Measurements from ENCODE around the gene CHCHD4. TPM values are rescaled to one million over a fixed set of nuclear protein-coding genes. Genes with fewer than 3 reads are reported as not detected.
"Not testable (repeated sequence)": the region's sequence is repeated elsewhere in the genome, so short reads cannot be mapped to it uniquely, and the experiment has no call there.

Gene CHCHD4
- total and polyA plus RNA-seq, 7 experiments from 2014 or later: 3.3 to 14.1 (median 9.5) TPM

- H3K27me3 ChIP-seq (ENCODE audit: control insufficient read depth in 2 of 2, insufficient read depth in 2 of 2, low read length in 2 of 2); DNase-seq; H3K9me3 ChIP-seq (ENCODE audit: control insufficient read depth in 2 of 3, low read length in 3 of 3); H3K4me3 ChIP-seq (ENCODE audit: low read length); ATAC-seq; H3K4me3 Mint-ChIP-seq; H3K4me1 Mint-ChIP-seq; H3K27ac ChIP-seq (ENCODE audit: low read depth, low read length); intact Hi-C loops (cut with micrococcal nuclease); H3K9me3 Mint-ChIP-seq; H3K4me1 ChIP-seq (ENCODE audit: control insufficient read depth in 2 of 2, insufficient read depth in 2 of 2, low read length in 2 of 2); H3K27ac Mint-ChIP-seq; H3K27me3 Mint-ChIP-seq: not testable (repeated sequence)
- ChIA-PET CTCF (interaction anchor here (0.6 kb wide), 1 partner anchor 303 kb away, joined by 3 read pairs; no protein-coding TSS in a partner anchor), POLR2A (interaction anchor here (1.3 kb wide), 1 partner anchor 14 kb away, joined by 5 read pairs; the partner anchor contains the start of gene CHCHD4)
- H3K36me3 ChIP-seq (ENCODE audit: control insufficient read depth in 2 of 3, insufficient read depth in 3 of 3, low read length in 3 of 3): peaks cover 0 to 34% (median 7%) of the 10 kb centered on the region in 3 experiments
- peaks cover 10 to 40% (median 19%) of the 10 kb centered on the region in 5 donors for H3K36me3 Mint-ChIP-seq
These were observed 14.8 kb downstream of the CHCHD4 start for GRCh38 chr3:14109821-14110220.

GRCh38 chr3:14097616-14098391 lies 26.9 kb downstream of the CHCHD4 start:
- no peak overlapping the region for H3K27ac Mint-ChIP-seq
- Histone ChIP-seq H3K27ac (ENCODE audit: low read depth, low read length) (no peak overlapping the region), H3K4me1 (ENCODE audit: control insufficient read depth in 2 of 2, insufficient read depth in 2 of 2, low read length in 2 of 2) (no peaks in the 10 kb centered on the region), H3K27me3 (ENCODE audit: control insufficient read depth in 2 of 2, insufficient read depth in 2 of 2, low read length in 2 of 2) (no peaks in the 10 kb centered on the region), H3K36me3 (ENCODE audit: control insufficient read depth in 2 of 3, insufficient read depth in 3 of 3, low read length in 3 of 3) (no peaks in the 10 kb centered on the region), H3K9me3 (ENCODE audit: control insufficient read depth in 2 of 3, low read length in 3 of 3) (peaks cover 0 to 5% (median 0%) of the 10 kb centered on the region in 3 experiments), H3K4me3 (ENCODE audit: low read length) (no peak overlapping the region)
- DNase-seq (no peak), ATAC-seq (no peak)
- intact Hi-C loops (cut with micrococcal nuclease): no loop called here
- H3K9me3 Mint-ChIP-seq: peaks cover 0 to 16% (median 4%) of the 10 kb centered on the region in 11 donors
- H3K27me3 Mint-ChIP-seq: peaks cover 17 to 37% (median 33%) of the 10 kb centered on the region in 5 donors
- ChIA-PET POLR2A (no interaction called here), CTCF (no interaction called here)
- H3K4me1 Mint-ChIP-seq: no peaks in the 10 kb centered on the region
- H3K4me3 Mint-ChIP-seq: no peak overlapping the region
- peaks cover 0 to 2% (median 0%) of the 10 kb centered on the region in 5 donors for H3K36me3 Mint-ChIP-seq

- no peaks in the 10 kb centered on the region for H3K27me3 ChIP-seq (ENCODE audit: control insufficient read depth in 2 of 2, insufficient read depth in 2 of 2, low read length in 2 of 2)
- Mint-ChIP-seq H3K27ac (no peak overlapping the region), H3K36me3 (peaks cover 0 to 2% (median 0%) of the 10 kb centered on the region in 5 donors), H3K4me1 (no peaks in the 10 kb centered on the region), H3K4me3 (no peak overlapping the region), H3K9me3 (peaks cover 0 to 16% (median 4%) of the 10 kb centered on the region in 11 donors), H3K27me3 (peaks cover 17 to 37% (median 30%) of the 10 kb centered on the region in 5 donors)
- ChIA-PET CTCF (no interaction called here), POLR2A (no interaction called here)
- H3K4me1 ChIP-seq (ENCODE audit: control insufficient read depth in 2 of 2, insufficient read depth in 2 of 2, low read length in 2 of 2): no peaks in the 10 kb centered on the region
- H3K4me3 ChIP-seq (ENCODE audit: low read length): no peak overlapping the region
- ATAC-seq (no peak), DNase-seq (no peak)
- H3K27ac ChIP-seq (ENCODE audit: low read depth, low read length): no peak overlapping the region
- intact Hi-C loops (cut with micrococcal nuclease): no loop called here
- no peaks in the 10 kb centered on the region for H3K36me3 ChIP-seq (ENCODE audit: control insufficient read depth in 2 of 3, insufficient read depth in 3 of 3, low read length in 3 of 3)
- peaks cover 0 to 5% (median 0%) of the 10 kb centered on the region in 3 experiments for H3K9me3 ChIP-seq (ENCODE audit: control insufficient read depth in 2 of 3, low read length in 3 of 3)
These were observed 27.9 kb downstream of the CHCHD4 start for GRCh38 chr3:14096742-14097141.

GRCh38 chr3:14093831-14094230 lies 30.8 kb downstream of the CHCHD4 start:
- Histone ChIP-seq H3K4me3 (ENCODE audit: low read length) (no peak overlapping the region), H3K9me3 (ENCODE audit: control insufficient read depth in 2 of 3, low read length in 3 of 3) (peaks cover 0 to 5% (median 0%) of the 10 kb centered on the region in 3 experiments), H3K4me1 (ENCODE audit: control insufficient read depth in 2 of 2, insufficient read depth in 2 of 2, low read length in 2 of 2) (no peaks in the 10 kb centered on the region), H3K27ac (ENCODE audit: low read depth, low read length) (no peak overlapping the region), H3K36me3 (ENCODE audit: control insufficient read depth in 2 of 3, insufficient read depth in 3 of 3, low read length in 3 of 3) (no peaks in the 10 kb centered on the region), H3K27me3 (ENCODE audit: control insufficient read depth in 2 of 2, insufficient read depth in 2 of 2, low read length in 2 of 2) (no peaks in the 10 kb centered on the region)
- intact Hi-C loops (cut with micrococcal nuclease): no loop called here
- no peak for DNase-seq
- H3K36me3 Mint-ChIP-seq: peaks cover 0 to 5% (median 0%) of the 10 kb centered on the region in 5 donors
- peaks cover 23 to 51% (median 35%) of the 10 kb centered on the region in 5 donors for H3K27me3 Mint-ChIP-seq
- H3K9me3 Mint-ChIP-seq: peaks cover 0 to 20% (median 7%) of the 10 kb centered on the region in 11 donors
- no peak for ATAC-seq
- H3K27ac Mint-ChIP-seq: no peak overlapping the region
- H3K4me1 Mint-ChIP-seq: no peaks in the 10 kb centered on the region
- ChIA-PET CTCF (no interaction called here), POLR2A (no interaction called here)
- no peak overlapping the region for H3K4me3 Mint-ChIP-seq

GRCh38 chr3:14092464-14092863 lies 32.2 kb downstream of the CHCHD4 start:
- intact Hi-C loops (cut with micrococcal nuclease): no loop called here
- no peak for DNase-seq
- Mint-ChIP-seq H3K4me3 (no peak overlapping the region), H3K9me3 (peaks cover 2 to 23% (median 10%) of the 10 kb centered on the region in 11 donors), H3K27me3 (peaks cover 17 to 52% (median 30%) of the 10 kb centered on the region in 5 donors), H3K36me3 (peaks cover 0 to 8% (median 0%) of the 10 kb centered on the region in 5 donors), H3K27ac (no peak overlapping the region), H3K4me1 (no peaks in the 10 kb centered on the region)
- no peak overlapping the region for H3K4me3 ChIP-seq (ENCODE audit: low read length)
- CTCF ChIA-PET: no interaction called here
- no peaks in the 10 kb centered on the region for H3K4me1 ChIP-seq (ENCODE audit: control insufficient read depth in 2 of 2, insufficient read depth in 2 of 2, low read length in 2 of 2)
- H3K36me3 ChIP-seq (ENCODE audit: control insufficient read depth in 2 of 3, insufficient read depth in 3 of 3, low read length in 3 of 3): no peaks in the 10 kb centered on the region
- H3K27ac ChIP-seq (ENCODE audit: low read depth, low read length): no peak overlapping the region
- POLR2A ChIA-PET: no interaction called here
- ATAC-seq: no peak
- H3K27me3 ChIP-seq (ENCODE audit: control insufficient read depth in 2 of 2, insufficient read depth in 2 of 2, low read length in 2 of 2): no peaks in the 10 kb centered on the region
- no peaks in the 10 kb centered on the region for H3K9me3 ChIP-seq (ENCODE audit: control insufficient read depth in 2 of 3, low read length in 3 of 3)

- Mint-ChIP-seq H3K27me3 (peaks cover 17 to 54% (median 30%) of the 10 kb centered on the region in 5 donors), H3K9me3 (peaks cover 1 to 28% (median 10%) of the 10 kb centered on the region in 11 donors)
- H3K4me1 Mint-ChIP-seq; DNase-seq; CTCF ChIA-PET; H3K27ac Mint-ChIP-seq; H3K4me1 ChIP-seq (ENCODE audit: control insufficient read depth in 2 of 2, insufficient read depth in 2 of 2, low read length in 2 of 2); H3K36me3 ChIP-seq (ENCODE audit: control insufficient read depth in 2 of 3, insufficient read depth in 3 of 3, low read length in 3 of 3); H3K36me3 Mint-ChIP-seq; H3K9me3 ChIP-seq (ENCODE audit: control insufficient read depth in 2 of 3, low read length in 3 of 3); POLR2A ChIA-PET; intact Hi-C loops (cut with micrococcal nuclease); H3K27me3 ChIP-seq (ENCODE audit: control insufficient read depth in 2 of 2, insufficient read depth in 2 of 2, low read length in 2 of 2); H3K4me3 ChIP-seq (ENCODE audit: low read length); H3K4me3 Mint-ChIP-seq; ATAC-seq; H3K27ac ChIP-seq (ENCODE audit: low read depth, low read length): not testable (repeated sequence)
These were observed 32.7 kb downstream of the CHCHD4 start for GRCh38 chr3:14091959-14092358.

- intact Hi-C loops (cut with micrococcal nuclease); H3K27ac ChIP-seq (ENCODE audit: low read depth, low read length); H3K36me3 ChIP-seq (ENCODE audit: control insufficient read depth in 2 of 3, insufficient read depth in 3 of 3, low read length in 3 of 3); H3K4me1 ChIP-seq (ENCODE audit: control insufficient read depth in 2 of 2, insufficient read depth in 2 of 2, low read length in 2 of 2); H3K27ac Mint-ChIP-seq; H3K4me3 Mint-ChIP-seq; H3K36me3 Mint-ChIP-seq; DNase-seq; ATAC-seq; POLR2A ChIA-PET; H3K4me3 ChIP-seq (ENCODE audit: low read length); CTCF ChIA-PET; H3K9me3 ChIP-seq (ENCODE audit: control insufficient read depth in 2 of 3, low read length in 3 of 3); H3K4me1 Mint-ChIP-seq; H3K27me3 ChIP-seq (ENCODE audit: control insufficient read depth in 2 of 2, insufficient read depth in 2 of 2, low read length in 2 of 2): not testable (repeated sequence)
- Mint-ChIP-seq H3K9me3 (peaks cover 5 to 32% (median 17%) of the 10 kb centered on the region in 11 donors), H3K27me3 (peaks cover 6 to 45% (median 24%) of the 10 kb centered on the region in 5 donors)
These were observed 37.2 kb downstream of the CHCHD4 start for GRCh38 chr3:14087461-14087860.
